H9 (cell line): ENCODE measurements around the gene DHRSX. TPM values are rescaled to one million over a fixed set of nuclear protein-coding genes. Genes with fewer than 3 reads are reported as not detected.

Experiments
- DNase-seq: peaks from one replicate; pipeline ENCODE4 v3.0.0-alpha.2; 2017
- H2AFZ ChIP-seq: one replicate; pipeline ENCODE4 v1.6.1; 2013; ENCODE audit warnings: mild to moderate bottlenecking, low read length, control low read depth, moderate library complexity
- H2AK5ac ChIP-seq: 2 replicates; pipeline ENCODE4 v1.6.1; 2013; ENCODE audit warnings: low read length, control low read depth, mixed read lengths; ENCODE audit not compliant: insufficient read length
- H2BK120ac ChIP-seq: one replicate; pipeline ENCODE4 v1.6.1; 2013; ENCODE audit warnings: low read depth, mild to moderate bottlenecking, low read length, control low read depth, inconsistent platforms; ENCODE audit not compliant: poor library complexity, severe bottlenecking
- H2BK12ac ChIP-seq: 2 replicates; pipeline ENCODE4 v1.6.1; 2013; ENCODE audit warnings: low read length, control low read depth, mixed read lengths, low read depth; ENCODE audit not compliant: insufficient read length
- H2BK15ac ChIP-seq: 2 replicates; pipeline ENCODE4 v1.6.1; 2013; ENCODE audit warnings: low read depth, low read length, control low read depth
- H2BK20ac ChIP-seq: one replicate; pipeline ENCODE4 v1.6.1; 2013; ENCODE audit warnings: low read depth, mild to moderate bottlenecking, low read length, control low read depth, inconsistent platforms; ENCODE audit not compliant: poor library complexity, severe bottlenecking
- H2BK5ac ChIP-seq: 2 replicates; pipeline ENCODE4 v1.6.1; 2013; ENCODE audit warnings: low read length, control low read depth, mixed read lengths; ENCODE audit not compliant: insufficient read length
- H3K14ac ChIP-seq: 2 replicates; pipeline ENCODE4 v1.6.1; 2013; ENCODE audit warnings: low read length, control low read depth; ENCODE audit not compliant: insufficient read depth
- H3K18ac ChIP-seq: 2 replicates; pipeline ENCODE4 v1.6.1; 2013; ENCODE audit warnings: low read depth, mild to moderate bottlenecking, mixed read lengths, low read length, control low read depth; ENCODE audit not compliant: insufficient read length
- H3K23ac ChIP-seq: 2 replicates; pipeline ENCODE4 v1.6.1; 2013; ENCODE audit warnings: low read length, control low read depth, mixed read lengths, low read depth; ENCODE audit not compliant: insufficient read length
- H3K23me2 ChIP-seq: 2 replicates; pipeline ENCODE4 v1.6.1; 2013; ENCODE audit warnings: low read depth, mild to moderate bottlenecking, mixed read lengths, low read length, control low read depth; ENCODE audit not compliant: insufficient read length, poor library complexity, severe bottlenecking
- H3K27ac ChIP-seq: 2 replicates; pipeline ENCODE4 v1.5.1; 2013; ENCODE audit warnings: low read length, control low read depth, mixed read lengths, low read depth; ENCODE audit not compliant: insufficient read length
- H3K27me3 ChIP-seq: 2 replicates; pipeline ENCODE4 v1.6.1; 2013; ENCODE audit warnings: low read length, control low read depth, inconsistent platforms; ENCODE audit not compliant: insufficient read depth
- H3K4ac ChIP-seq: 2 replicates; pipeline ENCODE4 v1.6.1; 2013; ENCODE audit warnings: low read depth, mild to moderate bottlenecking, control low read depth, inconsistent platforms, low read length, moderate library complexity
- H3K4me1 ChIP-seq: 2 replicates; pipeline ENCODE4 v1.6.1; 2013; ENCODE audit warnings: low read length, control low read depth, inconsistent platforms; ENCODE audit not compliant: insufficient read depth
- H3K4me2 ChIP-seq: 2 replicates; pipeline ENCODE4 v1.6.1; 2013; ENCODE audit warnings: low read length, control low read depth, mixed read lengths; ENCODE audit not compliant: insufficient read length, insufficient read depth
- H3K56ac ChIP-seq: 2 replicates; pipeline ENCODE4 v1.6.1; 2013; ENCODE audit warnings: low read depth, mild to moderate bottlenecking, mixed read lengths, low read length, control low read depth; ENCODE audit not compliant: insufficient read length
- H3K79me1 ChIP-seq: 2 replicates; pipeline ENCODE4 v1.6.1; 2013; ENCODE audit warnings: low read depth, mild to moderate bottlenecking, moderate library complexity, low read length, control low read depth, inconsistent platforms; ENCODE audit not compliant: insufficient read depth, poor library complexity, severe bottlenecking
- H3K79me2 ChIP-seq: 2 replicates; pipeline ENCODE4 v1.6.1; 2013; ENCODE audit warnings: low read length, control low read depth, inconsistent platforms; ENCODE audit not compliant: insufficient read depth
- H3K9ac ChIP-seq: 2 replicates; pipeline ENCODE4 v1.6.1; 2013; ENCODE audit warnings: low read length, control low read depth, mixed read lengths; ENCODE audit not compliant: insufficient read length; ENCODE audit errors: extremely low read depth
- H3K9me3 ChIP-seq: one replicate; pipeline ENCODE4 v1.6.1; 2013; ENCODE audit warnings: low read depth, low read length, inconsistent platforms; ENCODE audit not compliant: control insufficient read depth
- H3T11ph ChIP-seq: one replicate; pipeline ENCODE4 v1.6.1; 2013; ENCODE audit warnings: mild to moderate bottlenecking, low read length, control low read depth, inconsistent platforms
- H4K20me1 ChIP-seq: one replicate; pipeline ENCODE4 v1.6.1; 2013; ENCODE audit not compliant: control insufficient read depth, insufficient read length, insufficient read depth
- H4K5ac ChIP-seq: 2 replicates; pipeline ENCODE4 v1.6.1; 2013; ENCODE audit warnings: low read depth, mild to moderate bottlenecking, mixed read lengths, low read length, control low read depth; ENCODE audit not compliant: insufficient read length
- H4K8ac ChIP-seq: replicated peaks from 2 replicates; pipeline ENCODE4 v1.6.1; 2013; ENCODE audit warnings: low read length, control low read depth, mixed read lengths, low read depth; ENCODE audit not compliant: insufficient read length
- H4K91ac ChIP-seq: 2 replicates; pipeline ENCODE4 v1.6.1; 2013; ENCODE audit warnings: low read depth, mild to moderate bottlenecking, moderate library complexity, mixed read lengths, low read length, control low read depth; ENCODE audit not compliant: insufficient read length
- H3K27ac Mint-ChIP-seq, 3 experiments: 2 replicates in 2 of 3; 3 replicates in 1 of 3; pipeline ENCODE4 v1.8.0; 2020 to 2021; ENCODE audit warnings: mixed read lengths in 3 of 3, mild to moderate bottlenecking in 1 of 3, moderate library complexity in 1 of 3
- H3K27me3 Mint-ChIP-seq: 2 replicates; pipeline ENCODE4 v1.8.0; 2021; ENCODE audit warnings: low read depth, mild to moderate bottlenecking, moderate library complexity, mixed read lengths
- H3K36me3 Mint-ChIP-seq, 3 experiments: 2 replicates in 2 of 3; 3 replicates in 1 of 3; pipeline ENCODE4 v1.8.0; 2020 to 2021; ENCODE audit warnings: low read depth in 3 of 3, mixed read lengths in 3 of 3; ENCODE audit not compliant: insufficient read depth in 1 of 3
- H3K4me1 Mint-ChIP-seq, 2 experiments: 2 replicates each; pipeline ENCODE4 v1.8.0; 2020; ENCODE audit warnings: mixed read lengths in 2 of 2
- H3K4me3 Mint-ChIP-seq, 2 experiments: 2 replicates in 1 of 2; 3 replicates in 1 of 2; pipeline ENCODE4 v1.8.0; 2020 to 2021; ENCODE audit warnings: mild to moderate bottlenecking in 2 of 2, mixed read lengths in 2 of 2, moderate library complexity in 1 of 2
- H3K9me3 Mint-ChIP-seq, 2 experiments: 2 replicates in 1 of 2; 3 replicates in 1 of 2; pipeline ENCODE4 v1.8.0; 2020; ENCODE audit warnings: mild to moderate bottlenecking in 2 of 2, mixed read lengths in 2 of 2, moderate library complexity in 1 of 2
- WGBS: extraction: QIAGEN DNeasy Blood & Tissue Kit; methylation state at CpG from one replicate; pipeline ENCODE4 v1.1.7; 2013; ENCODE audit warnings: missing lambda C conversion rate, low lambda C conversion rate, mixed read lengths; ENCODE audit not compliant: insufficient read length; ENCODE audit errors: extremely low coverage; 5-methylcytosine and 5-hydroxymethylcytosine counted together
- total RNA-seq: library from RNA; stranded (reverse); gene quantifications from 2 replicates; pipeline ENCODE4 v1.2.1, GENCODE V29; 2021
- TF ChIP-seq, protein P1 (sequence below): fragments of 200-600 bp; sonication (generic); conservative IDR thresholded peaks from 3 replicates; pipeline ENCODE4 v1.8.0; 2021; ENCODE audit warnings: antibody characterized with exemption, mild to moderate bottlenecking

DHRSX gene
- total RNA-seq, 1 experiment from 2014 or later = 44.0 TPM

DNA sequence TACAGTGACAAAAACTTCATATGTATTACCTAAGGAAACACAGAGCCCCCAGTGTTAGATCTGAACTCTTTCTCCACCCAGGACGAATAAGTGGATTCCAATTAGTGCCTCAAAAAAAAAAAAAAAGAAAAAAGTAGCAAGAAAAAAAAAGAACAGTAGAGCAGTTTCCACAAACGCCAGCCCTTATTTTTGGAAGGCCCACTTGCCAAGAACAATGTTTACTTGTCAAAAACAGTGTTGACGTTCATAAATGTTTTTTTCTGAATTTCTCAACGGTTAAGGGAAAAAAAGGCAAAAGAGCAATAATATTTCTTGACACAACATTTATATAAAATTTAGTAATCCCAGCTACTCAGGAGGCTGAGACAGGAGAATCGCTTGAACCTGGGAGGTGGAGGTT is 38.7 kb downstream of the DHRSX start:
- Mint-ChIP-seq H3K4me3 (no peak overlapping the region), H3K27me3 (peaks cover under 1% of the 10 kb centered on the region), H3K9me3 (peaks cover 39 to 46% of the 10 kb centered on the region in 2 experiments), H3K4me1 (peaks cover 19 to 30% of the 10 kb centered on the region in 2 experiments), H3K36me3 (peaks cover 48 to 68% (median 54%) of the 10 kb centered on the region in 3 experiments), H3K27ac (peak overlapping the region; percentile 83 to 93 (median 92))
- Histone ChIP-seq H2BK15ac (no peak overlapping the region), H3K14ac (no peak overlapping the region), H3K27ac (no peak overlapping the region), H3K79me2 (peaks cover 6% of the 10 kb centered on the region; the same call in 1 of the 2 replicates), H2BK120ac (no peak overlapping the region), H4K5ac (no peak overlapping the region), H3K23ac (no peak overlapping the region), H3K4me1 (peaks cover 3% of the 10 kb centered on the region; the same call in 1 of the 2 replicates), H3K9ac (no peak overlapping the region), H3K27me3 (no peaks in the 10 kb centered on the region), H4K20me1 (no peaks in the 10 kb centered on the region), H2AFZ (no peak overlapping the region), H2BK20ac (no peak overlapping the region), H3K56ac (no peak overlapping the region), H3K23me2 (no peaks in the 10 kb centered on the region), H3T11ph (no peak overlapping the region), H3K18ac (no peak overlapping the region), H3K9me3 (peaks cover 18% of the 10 kb centered on the region), H3K79me1 (peaks cover 4% of the 10 kb centered on the region), H2BK5ac (no peak overlapping the region), H4K8ac (no peak overlapping the region), H4K91ac (no peak overlapping the region), H2AK5ac (no peak overlapping the region), H3K4me2 (no peak overlapping the region), H3K4ac (no peak overlapping the region), H2BK12ac (no peak overlapping the region)
- TF ChIP-seq, protein P1, sequence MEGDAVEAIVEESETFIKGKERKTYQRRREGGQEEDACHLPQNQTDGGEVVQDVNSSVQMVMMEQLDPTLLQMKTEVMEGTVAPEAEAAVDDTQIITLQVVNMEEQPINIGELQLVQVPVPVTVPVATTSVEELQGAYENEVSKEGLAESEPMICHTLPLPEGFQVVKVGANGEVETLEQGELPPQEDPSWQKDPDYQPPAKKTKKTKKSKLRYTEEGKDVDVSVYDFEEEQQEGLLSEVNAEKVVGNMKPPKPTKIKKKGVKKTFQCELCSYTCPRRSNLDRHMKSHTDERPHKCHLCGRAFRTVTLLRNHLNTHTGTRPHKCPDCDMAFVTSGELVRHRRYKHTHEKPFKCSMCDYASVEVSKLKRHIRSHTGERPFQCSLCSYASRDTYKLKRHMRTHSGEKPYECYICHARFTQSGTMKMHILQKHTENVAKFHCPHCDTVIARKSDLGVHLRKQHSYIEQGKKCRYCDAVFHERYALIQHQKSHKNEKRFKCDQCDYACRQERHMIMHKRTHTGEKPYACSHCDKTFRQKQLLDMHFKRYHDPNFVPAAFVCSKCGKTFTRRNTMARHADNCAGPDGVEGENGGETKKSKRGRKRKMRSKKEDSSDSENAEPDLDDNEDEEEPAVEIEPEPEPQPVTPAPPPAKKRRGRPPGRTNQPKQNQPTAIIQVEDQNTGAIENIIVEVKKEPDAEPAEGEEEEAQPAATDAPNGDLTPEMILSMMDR = no peak
- WGBS = no CpG with 5 or more reads among the region's 5 CpGs
- DNase-seq = no peak
